Measurements from ENCODE around the gene KLC3. TPM values are rescaled to one million over a fixed set of nuclear protein-coding genes. Genes with fewer than 3 reads are reported as not detected.

The KLC3 gene
- total and polyA plus RNA-seq, 2 of the 8 experiments (the other 6 are each of a cell fraction or from before 2014, with no cell fraction given) = 1.3 to 2.8 TPM

- TF ChIP-seq GTF2F1 (IDR thresholded peaks at IDR 0.05; ENCODE audit: borderline replicate concordance, low read depth, low read length) (no peak), CTCF (IDR thresholded peaks at IDR 0.05; ENCODE audit: control extremely low read depth in 1 of 3, insufficient read depth in 1 of 3, low read depth in 1 of 3, low read length in 3 of 3) (no peak), BRCA1 (IDR thresholded peaks at IDR 0.05; ENCODE audit: low read depth, low read length) (no peak), HDAC6 (IDR thresholded peaks at IDR 0.05; ENCODE audit: low read depth, low read length) (no peak), TAF1 (IDR thresholded peaks at IDR 0.05; ENCODE audit: low read depth, low read length) (no peak), USF2 (IDR thresholded peaks at IDR 0.05; ENCODE audit: low read length) (no peak), POU5F1 (IDR thresholded peaks at IDR 0.05; ENCODE audit: low read depth, low read length) (no peak), POLR2A (IDR thresholded peaks at IDR 0.05; ENCODE audit: control extremely low read depth in 1 of 2, low read depth in 2 of 2, low read length in 2 of 2) (no peak)
Observed at GRCh38 chr19:45322311-45322710, 18.2 kb upstream of the KLC3 start (continued).

Data from H1 (cell line).